ENCODE results near the gene TPM4.
"Not testable (repeated sequence)": the region's sequence is repeated elsewhere in the genome, so short reads cannot be mapped to it uniquely, and the experiment has no call there.

The TPM4 gene

DNA sequence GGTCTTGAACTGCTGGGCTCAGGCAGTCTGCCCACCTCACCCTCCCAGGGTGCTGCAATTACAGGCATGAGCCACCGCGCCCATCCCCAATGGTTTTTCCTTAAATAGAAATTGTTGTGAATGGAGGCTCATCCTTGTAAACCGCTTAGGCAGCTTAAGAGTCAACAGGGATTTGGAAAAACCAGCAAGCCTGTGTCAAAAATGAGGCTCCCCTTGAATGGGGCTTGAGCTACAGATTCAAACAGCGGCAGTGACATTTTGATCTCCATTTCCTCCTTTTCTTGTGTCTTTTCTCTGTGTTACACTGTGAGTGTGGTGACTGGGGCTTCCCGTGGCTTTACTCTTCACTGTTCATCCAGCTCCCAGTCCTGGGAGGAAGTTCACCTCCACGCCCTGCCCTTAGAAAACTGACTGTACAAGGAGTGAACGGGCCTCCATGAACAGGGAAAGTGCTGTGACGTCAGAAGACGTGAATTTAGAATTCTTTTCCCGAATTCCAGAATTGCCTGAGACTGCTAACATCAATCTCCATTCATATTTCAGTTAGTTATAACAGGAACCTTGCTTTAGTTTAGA, 20.1 kb downstream of the TPM4 start:
- DNase-seq (ENCODE audit: low read depth in 2 of 2): no peak

DNA sequence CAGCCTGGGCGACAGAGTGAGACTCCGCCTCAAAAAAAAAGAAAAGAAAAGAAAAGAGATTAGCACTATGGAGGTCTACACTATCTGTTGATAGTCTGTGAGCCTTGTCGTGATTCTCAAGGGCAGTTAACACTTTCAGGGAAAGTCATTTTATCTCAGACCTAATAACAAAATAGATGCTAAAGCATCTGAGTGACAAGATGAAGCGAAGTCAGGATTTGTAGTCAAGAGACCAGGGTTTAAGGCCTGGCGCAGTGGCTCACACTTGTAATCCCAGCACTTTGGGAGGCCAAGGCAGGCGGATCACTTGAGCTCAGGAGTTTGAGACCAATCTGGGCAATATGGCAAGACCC, 22.1 kb downstream of the TPM4 start:
- DNase-seq (ENCODE audit: low read depth in 2 of 2): no peak

DNA sequence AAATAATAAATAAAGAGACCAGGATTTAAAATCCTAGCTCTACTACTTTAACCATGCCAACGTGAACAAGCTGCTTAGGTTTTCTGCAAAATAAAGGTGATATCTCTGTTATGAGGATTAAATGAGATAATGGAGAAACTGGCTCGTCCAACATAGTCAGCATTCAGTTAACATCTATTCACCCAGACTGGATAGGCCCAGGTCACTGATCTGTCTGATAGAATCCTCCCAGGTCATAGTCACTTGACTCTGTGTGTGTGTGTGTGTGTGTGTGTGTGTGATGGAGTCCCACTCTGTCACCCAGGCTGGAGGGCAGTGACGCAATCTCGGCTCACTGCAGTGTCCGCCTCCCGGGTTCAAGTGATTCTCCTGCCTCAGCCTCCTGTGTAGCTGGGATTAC, 22.5 kb downstream of the TPM4 start:
- DNase-seq (ENCODE audit: low read depth in 2 of 2): no peak

DNA sequence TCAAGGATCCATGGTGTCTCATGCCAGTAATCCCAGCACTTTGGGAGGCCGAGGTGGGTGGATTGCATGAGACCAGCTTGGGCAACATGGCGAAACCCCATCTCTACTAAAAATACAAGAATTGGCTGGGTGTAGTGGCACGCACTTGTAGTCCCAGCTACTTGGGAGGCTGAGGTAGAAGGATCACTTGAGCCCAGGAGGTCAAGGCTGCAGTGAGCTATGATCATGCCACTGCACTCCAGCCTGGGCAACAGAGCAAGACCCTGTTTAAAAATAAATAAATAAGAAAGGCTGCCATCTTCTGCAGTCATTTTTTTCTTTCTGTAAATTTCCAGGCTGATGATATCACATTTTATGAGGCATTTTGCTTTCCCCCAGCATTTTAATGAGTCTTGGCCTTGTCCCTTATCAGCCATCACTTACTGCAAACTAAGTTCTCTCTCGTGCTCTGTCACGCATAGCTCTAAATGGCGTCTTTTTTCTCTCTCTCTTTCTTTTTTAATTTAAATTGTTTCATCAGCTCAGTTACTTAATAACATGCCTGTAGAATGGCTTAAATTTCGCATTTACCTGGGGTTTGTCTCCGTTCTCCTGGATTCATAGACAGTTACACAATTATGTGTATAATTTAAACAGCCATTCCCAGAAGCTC, 23.1 kb downstream of the TPM4 start:
- not testable (repeated sequence) for DNase-seq (ENCODE audit: low read depth in 2 of 2)

DNA sequence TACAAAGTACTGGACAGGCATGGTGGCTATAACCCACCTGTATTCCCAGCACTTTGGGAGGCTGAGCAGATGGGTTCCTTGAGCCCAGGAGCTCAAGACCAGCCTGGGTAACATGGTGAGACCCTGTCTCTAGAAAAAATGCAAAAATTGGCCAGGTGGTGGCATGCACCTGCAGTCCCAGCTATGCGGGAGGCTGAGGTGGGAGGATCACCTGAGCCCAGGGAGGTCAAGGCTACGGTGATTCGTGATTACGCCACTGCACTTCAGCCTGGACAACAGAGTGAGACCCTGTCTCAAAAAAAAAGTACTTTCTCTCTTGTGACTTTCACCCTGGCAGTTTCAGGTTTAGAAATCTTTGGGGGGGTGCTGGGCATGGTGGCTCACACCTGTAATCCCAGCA, 24.2 kb downstream of the TPM4 start:
- no peak for DNase-seq (ENCODE audit: low read depth in 2 of 2)

DNA sequence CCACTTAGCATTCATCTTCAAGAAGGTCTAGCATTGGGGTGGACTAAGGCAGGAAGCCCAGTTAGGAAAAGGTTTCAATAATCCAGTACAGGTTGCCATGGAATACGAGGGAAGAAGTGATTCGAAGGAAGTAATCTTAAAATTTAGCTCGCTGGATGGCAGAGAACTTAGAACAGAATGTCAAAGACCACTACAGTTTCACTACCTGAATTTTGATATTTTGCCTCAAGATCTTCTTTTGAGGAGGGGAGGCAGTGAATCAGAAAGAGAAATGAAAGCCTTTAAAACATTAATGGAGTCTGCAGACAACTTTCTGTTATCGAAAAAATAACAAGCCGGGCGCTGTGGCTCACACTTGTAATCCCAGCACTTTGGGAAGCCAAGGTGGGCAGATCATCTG, 28.4 kb downstream of the TPM4 start:
- DNase-seq (ENCODE audit: low read depth in 2 of 2): no peak

DNA sequence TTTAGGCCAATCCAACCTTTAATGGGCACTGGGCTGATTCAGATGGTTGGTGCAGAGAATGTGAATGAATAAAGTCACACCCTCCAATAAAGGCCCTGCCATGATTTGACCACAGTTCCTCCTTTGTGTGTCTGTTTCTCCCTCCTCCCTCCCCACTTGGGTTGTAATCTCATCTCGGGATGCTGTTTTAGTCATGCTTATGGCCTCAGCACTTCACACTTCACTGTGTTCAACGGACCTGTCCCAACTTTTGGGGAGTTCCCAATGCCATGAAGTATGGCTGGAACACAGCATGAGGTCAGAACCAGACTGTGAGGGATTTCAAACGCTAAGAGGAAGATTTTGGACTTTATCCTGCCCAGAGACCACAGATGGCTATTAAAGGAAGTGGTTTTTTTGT, 29.8 kb downstream of the TPM4 start:
- DNase-seq (ENCODE audit: low read depth in 2 of 2): no peak

DNA sequence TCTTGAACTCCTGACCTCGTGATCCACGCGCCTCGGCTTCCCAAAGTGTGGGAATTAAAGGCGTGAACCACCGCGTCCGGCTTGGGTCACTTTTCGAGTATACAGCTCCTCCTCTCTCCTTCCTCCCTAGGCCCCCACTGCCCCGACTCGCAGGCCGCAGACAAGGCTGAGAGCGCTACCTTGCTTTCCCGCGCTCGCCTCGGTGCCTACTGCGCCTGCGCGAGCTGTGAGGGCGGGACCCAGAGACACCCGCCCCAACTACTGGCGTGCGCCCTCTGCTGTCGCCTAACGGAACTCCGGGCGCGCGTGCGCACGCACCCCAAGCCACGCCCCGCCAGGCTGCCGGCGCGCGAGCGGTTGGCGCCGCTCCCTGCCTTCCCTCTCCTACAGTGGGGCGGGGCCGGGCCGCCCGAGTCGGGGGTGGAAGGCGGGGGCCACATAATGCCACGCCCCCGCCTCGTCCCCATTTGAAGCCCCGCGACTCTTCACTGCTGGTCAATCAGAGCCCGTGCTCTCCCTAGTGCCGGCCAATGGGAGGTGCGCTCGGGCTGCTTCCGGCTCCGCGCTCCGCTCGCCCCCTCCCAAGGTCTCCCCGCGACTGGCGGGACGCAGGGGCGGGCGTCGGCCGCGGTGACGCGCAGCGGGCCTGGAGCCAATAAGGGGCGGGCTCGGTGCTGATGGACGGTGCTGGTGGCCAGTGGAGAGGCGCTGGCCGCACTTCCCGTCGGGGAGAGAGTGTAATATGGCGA, 35.0 kb downstream of the TPM4 start, which contains the start of gene RAB8A:
TSS of gene RAB8A (plus strand) at position 730 of the 749 bp plus-strand sequence. CDS start at position 743, 13 bp downstream.
- DNase-seq (ENCODE audit: low read depth in 2 of 2): peak; percentile 99

DNA sequence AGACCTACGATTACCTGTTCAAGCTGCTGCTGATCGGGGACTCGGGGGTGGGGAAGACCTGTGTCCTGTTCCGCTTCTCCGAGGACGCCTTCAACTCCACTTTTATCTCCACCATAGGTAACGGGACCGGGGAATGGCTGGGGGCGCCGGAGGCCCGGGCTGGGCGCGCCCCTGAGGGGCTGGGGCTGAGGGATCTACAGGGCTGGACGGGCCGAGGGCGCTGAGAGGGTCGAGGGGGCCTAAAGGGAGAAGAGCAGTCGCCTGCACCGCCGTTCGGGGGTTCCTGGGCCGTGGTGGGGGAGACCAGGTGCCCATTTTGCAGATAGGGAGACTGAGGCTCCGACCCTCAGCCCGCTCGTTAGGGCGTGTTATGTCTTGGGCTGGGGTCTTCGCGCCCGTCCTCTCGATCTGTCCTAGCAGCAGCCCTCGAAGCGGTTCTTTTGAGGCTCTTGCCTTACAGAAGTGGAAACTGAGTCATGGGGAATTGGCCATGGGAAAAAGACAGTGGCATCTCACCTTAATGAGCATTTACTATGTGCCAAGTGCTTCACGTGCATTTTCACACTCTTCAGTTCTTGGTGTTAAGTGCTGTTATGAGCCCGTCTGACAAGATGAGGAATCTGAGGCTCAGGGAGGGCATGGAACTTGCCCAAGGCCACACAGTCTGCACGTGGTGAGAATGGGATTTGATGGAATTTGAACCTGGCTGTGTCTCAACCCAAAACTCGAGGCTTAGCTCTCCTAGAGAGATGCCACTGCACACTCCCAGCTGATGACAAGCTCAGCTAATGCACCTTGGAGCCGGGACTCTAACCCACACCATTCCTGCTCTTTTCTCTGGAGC, 35.8 kb downstream of the TPM4 start:
- no peak for DNase-seq (ENCODE audit: low read depth in 2 of 2)

DNA sequence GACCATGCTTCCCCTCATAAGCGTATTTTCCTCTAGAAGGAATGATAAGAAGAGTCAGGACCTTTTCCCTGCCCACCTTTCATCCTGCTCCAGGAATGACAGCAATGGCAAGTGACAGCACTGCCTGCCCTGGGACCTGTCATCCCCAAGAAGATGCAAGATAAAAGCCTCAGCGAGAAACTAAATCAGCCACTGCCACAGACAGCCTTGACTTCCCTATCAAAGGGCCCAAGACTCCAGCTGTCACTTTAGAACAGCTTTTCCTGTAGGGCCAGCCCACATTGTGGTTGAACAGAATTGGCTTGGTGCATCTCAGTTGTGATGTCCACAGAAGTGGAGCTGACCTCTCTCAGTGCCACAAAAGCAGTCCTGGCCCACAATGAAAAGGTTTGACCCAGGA, 36.5 kb downstream of the TPM4 start:
- no peak for DNase-seq (ENCODE audit: low read depth in 2 of 2)

DNA sequence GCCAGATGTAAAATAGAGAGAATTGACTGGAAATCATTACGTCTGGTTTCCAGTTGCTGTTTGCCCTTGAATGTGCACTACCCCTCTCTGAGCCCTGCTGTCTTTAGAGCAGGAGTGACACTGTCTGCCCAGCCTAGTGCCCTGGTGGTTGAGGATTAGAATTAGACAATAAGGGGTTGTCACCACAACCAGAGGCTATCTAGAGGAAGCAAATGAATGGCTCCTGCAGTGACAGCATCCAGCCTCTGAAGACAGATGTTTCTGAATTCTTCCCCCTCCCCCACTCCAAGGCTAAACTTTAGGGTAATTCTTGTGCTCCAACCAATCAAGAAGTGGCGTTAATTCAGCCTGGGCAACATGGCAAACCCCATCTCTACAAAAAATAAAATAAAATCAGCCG, 37.4 kb downstream of the TPM4 start:
- no peak for DNase-seq (ENCODE audit: low read depth in 2 of 2)

DNA sequence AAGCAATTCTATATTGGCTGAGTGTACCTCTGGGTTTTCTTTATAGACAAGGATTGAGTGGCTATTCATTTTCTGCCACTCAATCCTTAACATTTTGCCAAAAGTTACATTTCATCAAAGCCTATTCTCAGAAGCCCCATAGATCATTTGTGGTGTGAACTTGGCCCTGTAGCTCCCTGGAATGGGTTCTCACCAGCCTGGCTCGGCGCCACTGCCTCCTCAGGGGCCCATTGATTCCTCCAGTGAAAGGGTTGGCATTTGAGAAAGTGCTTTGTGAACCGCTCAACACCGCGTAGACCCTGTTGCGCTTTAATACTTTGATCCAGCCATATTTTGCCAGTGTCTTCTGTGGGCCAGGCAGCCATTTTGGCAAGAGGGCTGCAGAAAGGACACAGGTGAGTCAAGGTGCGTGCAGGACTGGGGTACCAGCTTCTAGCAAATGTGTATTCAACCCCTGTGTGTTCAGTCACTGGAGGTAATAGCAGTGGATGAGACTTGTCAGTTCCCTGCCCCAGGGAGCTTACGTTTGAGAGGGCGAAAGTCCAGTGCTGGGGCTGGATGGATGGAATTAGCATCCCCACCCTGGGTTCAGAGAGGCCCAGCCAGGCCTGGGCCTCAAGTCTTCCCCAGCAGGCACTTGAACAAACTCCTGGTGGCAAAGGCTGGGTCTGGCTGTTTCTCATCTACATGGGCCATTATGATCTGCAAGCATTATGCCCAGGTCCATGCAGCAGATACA, 39.2 kb downstream of the TPM4 start:
- no peak for DNase-seq (ENCODE audit: low read depth in 2 of 2)

DNA sequence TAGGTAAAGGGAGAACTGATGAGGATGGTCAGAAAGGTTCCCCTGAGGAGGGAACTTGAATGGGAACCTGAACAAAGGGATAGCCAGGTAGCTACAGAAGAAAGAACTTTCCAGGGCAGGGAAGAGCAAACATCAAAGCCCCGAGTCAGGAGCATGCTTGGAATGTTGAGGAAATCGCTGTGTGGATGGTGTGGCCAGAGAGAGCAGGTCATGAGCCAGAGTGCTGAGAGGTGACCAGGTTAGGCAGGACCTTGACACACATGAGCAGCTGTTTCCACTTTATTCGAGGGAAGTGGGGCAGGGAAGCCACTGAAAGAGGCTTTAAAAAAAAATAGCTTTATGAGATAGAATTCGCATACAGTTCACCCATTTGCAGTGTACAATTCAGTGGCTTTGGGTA, 39.8 kb downstream of the TPM4 start:
- no peak for DNase-seq (ENCODE audit: low read depth in 2 of 2)

DNA sequence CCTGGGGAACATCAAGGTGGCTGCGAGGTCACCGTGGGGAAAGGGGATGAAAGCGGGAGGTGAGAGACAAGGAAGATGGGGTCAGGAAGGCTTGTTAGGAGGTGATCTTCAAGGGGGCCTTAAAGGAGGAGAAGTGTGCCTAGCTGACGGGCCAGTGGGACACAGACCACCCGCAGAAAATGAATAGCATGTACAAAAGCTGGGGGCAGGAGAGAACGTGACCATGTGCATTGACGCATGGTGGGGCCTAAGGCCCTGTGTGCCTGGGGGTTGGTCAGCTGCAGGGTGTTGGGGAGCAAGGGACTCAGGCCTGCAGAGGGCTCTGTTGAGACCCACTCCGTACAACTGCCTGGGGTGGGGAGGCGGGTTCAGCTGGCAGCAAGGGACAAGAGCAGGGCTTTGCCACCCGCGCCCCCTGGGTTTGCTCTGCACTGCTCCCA, 41.3 kb downstream of the TPM4 start:
- no peak for DNase-seq (ENCODE audit: low read depth in 2 of 2)

DNA sequence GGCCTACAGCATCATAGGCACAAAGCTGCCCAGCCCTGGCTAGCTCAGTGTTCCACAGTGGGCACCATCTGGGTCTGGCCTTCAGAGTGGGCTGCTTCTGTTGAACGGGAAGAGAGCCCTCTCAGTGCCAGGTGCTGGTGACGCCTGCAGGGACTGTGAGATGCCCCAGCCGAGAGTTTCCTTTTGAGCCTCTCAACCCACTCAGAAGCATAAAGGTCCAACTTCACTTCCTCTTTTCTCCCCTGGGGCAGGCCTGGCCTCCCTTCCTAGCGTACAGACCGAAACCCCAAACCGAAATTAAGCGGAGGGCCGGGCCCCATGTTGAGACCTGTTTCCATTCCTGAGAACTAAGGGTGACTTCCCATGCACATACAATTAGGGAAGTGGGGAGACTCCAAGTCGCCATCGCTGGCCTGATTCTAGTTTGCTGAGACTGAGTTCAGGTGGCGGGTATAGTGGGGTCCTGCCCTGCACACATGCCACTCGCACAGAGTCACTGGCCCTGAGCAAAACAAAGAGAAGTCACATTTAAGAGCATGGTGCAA, 42.3 kb downstream of the TPM4 start:
- peak; percentile 31 to 50 for DNase-seq (ENCODE audit: low read depth in 2 of 2)

DNA sequence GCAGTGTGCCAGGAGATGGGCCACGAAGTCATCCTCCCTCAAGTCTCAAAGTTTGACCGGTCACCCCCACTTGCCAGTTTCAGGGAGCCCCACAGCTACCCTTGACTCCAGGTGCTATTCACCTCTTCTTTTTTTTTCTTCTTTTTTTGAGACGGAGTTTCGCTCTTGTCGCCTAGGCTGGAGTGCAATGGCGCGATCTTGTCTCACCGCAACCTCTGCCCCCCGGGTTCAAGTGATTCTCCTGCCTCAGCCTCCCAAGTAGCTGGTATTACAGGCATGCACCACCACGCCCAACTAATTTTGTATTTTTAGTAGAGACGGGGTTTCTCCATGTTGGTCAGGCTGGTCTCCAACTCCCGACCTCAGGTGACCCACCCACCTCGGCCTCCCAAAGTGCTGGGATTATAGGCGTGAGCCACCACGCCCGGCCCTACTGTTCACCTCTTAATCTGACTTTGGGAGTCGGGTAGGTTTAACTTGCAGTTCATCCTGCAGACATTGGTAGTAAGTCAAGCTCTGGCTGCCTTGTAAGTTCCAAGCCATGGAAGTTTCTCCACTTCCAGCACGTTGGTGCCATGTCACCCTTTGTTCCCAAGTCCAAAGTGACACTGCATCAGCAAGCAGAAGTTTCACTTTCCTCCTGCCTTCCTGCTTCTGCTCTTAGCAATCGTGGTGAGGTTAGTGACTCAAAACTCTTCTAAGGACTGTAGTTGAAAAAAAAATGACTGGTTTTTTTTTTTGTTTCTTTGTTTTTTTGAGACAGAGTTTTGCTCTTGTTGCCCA, 43.0 kb downstream of the TPM4 start:
- not testable (repeated sequence) for DNase-seq (ENCODE audit: low read depth in 2 of 2)

DNA sequence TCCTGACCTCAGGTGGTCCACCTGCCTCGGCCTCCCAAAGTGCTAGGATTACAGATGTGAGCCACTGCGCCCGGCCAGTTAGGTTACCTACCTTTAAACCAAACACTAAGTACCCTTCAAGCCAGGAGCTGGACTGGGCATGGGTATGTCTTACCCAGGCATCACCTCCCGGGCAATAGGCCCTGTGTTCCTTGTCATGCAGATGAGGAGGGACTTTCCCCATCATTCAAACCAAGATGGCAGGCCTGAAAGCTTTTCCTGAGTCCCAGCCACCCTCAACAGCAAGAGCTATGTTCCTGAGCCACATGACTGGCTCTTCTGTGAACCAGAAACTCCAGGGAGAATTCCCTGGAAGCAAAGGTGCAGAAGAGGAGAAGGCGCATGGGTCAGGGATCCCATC, 44.8 kb downstream of the TPM4 start:
- DNase-seq (ENCODE audit: low read depth in 2 of 2): no peak

DNA sequence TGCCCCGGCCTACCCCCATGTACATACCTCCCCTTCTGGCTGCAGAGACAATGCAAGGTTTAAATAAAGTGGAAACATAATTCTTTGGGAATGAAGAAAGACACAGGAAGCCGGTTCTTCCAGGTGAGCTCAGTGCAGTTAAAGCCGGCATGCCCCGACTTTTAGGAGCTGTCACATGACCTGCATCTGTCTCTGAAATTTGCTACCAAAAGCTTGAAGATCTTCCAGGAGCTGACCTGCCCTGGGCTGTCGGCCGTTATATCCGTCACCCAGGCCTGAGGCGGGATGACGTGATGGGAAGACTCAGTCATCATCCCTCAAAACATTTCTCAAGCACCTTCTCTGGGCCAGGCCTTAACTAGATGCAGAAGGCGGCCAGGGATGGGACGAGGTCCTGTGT, 45.7 kb downstream of the TPM4 start:
- no peak for DNase-seq (ENCODE audit: low read depth in 2 of 2)

DNA sequence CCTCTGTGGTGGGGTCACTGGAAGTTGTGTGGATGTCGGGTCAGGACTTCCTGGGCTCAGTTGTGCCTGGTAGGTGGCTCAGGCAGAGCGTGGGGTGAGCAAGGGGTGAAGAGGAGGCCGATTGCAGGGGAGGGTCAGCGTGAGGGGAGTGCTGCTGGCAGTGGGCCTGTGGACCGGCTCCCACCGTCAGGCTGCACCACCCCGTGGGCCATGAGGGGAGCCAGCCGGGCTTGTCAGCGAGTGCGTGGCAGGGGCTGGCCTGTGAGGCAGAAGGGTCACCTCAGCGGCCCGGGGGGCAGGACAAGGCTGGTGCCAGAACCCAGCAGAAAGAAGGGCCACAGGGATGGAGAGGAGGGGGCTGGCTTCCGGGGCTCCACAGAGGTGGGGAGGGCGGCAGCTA, 48.7 kb downstream of the TPM4 start:
- DNase-seq (ENCODE audit: low read depth in 2 of 2): no peak

DNA sequence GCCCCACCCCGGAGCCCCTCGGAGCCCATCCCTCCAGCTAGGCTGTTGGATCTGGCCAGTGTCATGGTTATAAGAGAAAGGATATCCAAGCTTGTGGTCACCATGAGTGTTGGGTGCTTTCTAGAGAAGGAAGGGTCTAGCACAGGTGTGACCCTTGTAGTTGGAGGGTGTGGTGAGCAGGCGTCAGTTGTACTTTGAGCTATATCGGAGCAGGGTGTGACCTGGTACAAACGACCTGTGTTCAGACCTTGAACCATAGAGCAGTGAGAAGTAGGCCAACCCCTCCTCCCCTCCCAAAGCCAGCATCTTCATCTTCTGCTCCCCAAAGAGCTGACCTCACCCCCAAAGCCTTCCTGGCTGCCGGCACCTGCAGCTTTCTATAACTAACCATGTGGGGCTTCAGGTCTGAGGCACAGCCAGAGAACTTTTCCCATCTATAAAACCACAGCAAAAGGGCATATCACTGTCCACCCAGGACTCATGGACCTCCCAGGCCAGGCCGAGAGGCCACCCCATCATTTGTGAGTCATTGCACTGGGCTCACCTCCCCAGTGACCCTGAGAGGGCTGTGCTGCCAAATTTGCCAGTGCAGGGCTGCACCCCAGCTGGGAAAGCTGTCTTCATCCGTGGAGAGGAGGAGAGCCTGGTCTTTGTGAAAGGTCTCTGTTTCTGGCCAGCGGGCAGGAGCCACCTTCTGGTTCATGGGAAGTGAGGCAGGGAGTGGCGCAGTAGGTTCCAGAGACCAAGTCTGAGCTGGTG, 49.6 kb downstream of the TPM4 start:
- no peak for DNase-seq (ENCODE audit: low read depth in 2 of 2)
